PFSK-1 (cell line): ENCODE results near the gene TMEM233.

Experiments
- FOXP2 ChIP-seq: optimal IDR thresholded peaks from 2 replicates; pipeline ENCODE3; 2011; ENCODE audit warnings: borderline replicate concordance, control low read depth, inconsistent platforms; ENCODE audit not compliant: insufficient read depth; ENCODE audit errors: extremely low read length, extremely low read depth
- POLR2AphosphoS5 ChIP-seq: IDR thresholded peaks from 2 replicates; pipeline ENCODE4 v1.6.1; 2012; ENCODE audit warnings: low read depth, mild to moderate bottlenecking, control low read depth, low read length, moderate library complexity
- REST ChIP-seq, 2 experiments: IDR thresholded peaks; 2 replicates each; pipeline versions ENCODE4 v1.6.1 to v1.8.0; 2011 to 2012; ENCODE audit warnings: low read depth in 2 of 2, low read length in 2 of 2, control low read depth in 1 of 2, inconsistent platforms in 1 of 2, mild to moderate bottlenecking in 1 of 2, moderate library complexity in 1 of 2; ENCODE audit not compliant: insufficient read depth in 1 of 2
- SIN3A ChIP-seq: IDR thresholded peaks from 2 replicates; pipeline ENCODE4 v1.6.1; 2012; ENCODE audit warnings: mild to moderate bottlenecking, low read length, moderate library complexity, borderline replicate concordance; ENCODE audit not compliant: insufficient read depth
- TAF1 ChIP-seq: IDR thresholded peaks from 2 replicates; pipeline ENCODE4 v1.6.1; 2012; ENCODE audit warnings: low read length, control low read depth, borderline replicate concordance; ENCODE audit not compliant: insufficient read depth

Gene TMEM233

GRCh38 chr12:119630962-119631550, 37.5 kb downstream of the TMEM233 start:
- TF ChIP-seq FOXP2 (no peak), REST (IDR thresholded peaks at IDR 0.05; ENCODE audit: insufficient read depth in 1 of 2, low read depth in 2 of 2, low read length in 2 of 2) (no peak), SIN3A (no peak), TAF1 (no peak), POLR2AphosphoS5 (no peak)

- TF ChIP-seq FOXP2 = no peak
- no peak for TF ChIP-seq REST (IDR thresholded peaks at IDR 0.05; ENCODE audit: insufficient read depth in 1 of 2, low read depth in 2 of 2, low read length in 2 of 2)
- no peak for TF ChIP-seq TAF1
- no peak for TF ChIP-seq SIN3A
- TF ChIP-seq POLR2AphosphoS5 = no peak
These were observed 38.5 kb downstream of the TMEM233 start for GRCh38 chr12:119631930-119632678.

GRCh38 chr12:119634743-119635142, 41.2 kb downstream of the TMEM233 start:
- TF ChIP-seq FOXP2 (no peak), SIN3A (no peak), POLR2AphosphoS5 (no peak), REST (IDR thresholded peaks at IDR 0.05; ENCODE audit: insufficient read depth in 1 of 2, low read depth in 2 of 2, low read length in 2 of 2) (no peak), TAF1 (no peak)

- TF ChIP-seq FOXP2 (no peak), REST (IDR thresholded peaks at IDR 0.05; ENCODE audit: insufficient read depth in 1 of 2, low read depth in 2 of 2, low read length in 2 of 2) (no peak), TAF1 (no peak)
These were observed 49.4 kb downstream of the TMEM233 start for GRCh38 chr12:119642986-119643385.
